Stimulated activated CD8-positive, alpha-beta memory T cell treated with anti-CD3 and anti-CD28 coated beads, Interleukin-2, amount 100 ng/mL, for 1 hour (primary cell): Measurements from ENCODE around the gene TPBGL.

Source experiments
- DNase-seq, 2 donors: peaks; one replicate each; pipeline ENCODE4 v3.0.0-alpha.2; 2020; ENCODE audit warnings: low read depth in 2 of 2

The TPBGL gene

GRCh38 chr11:75291741-75292140, 51.2 kb downstream of the TPBGL start:
- no peak for DNase-seq

GRCh38 chr11:75292943-75293342, 52.4 kb downstream of the TPBGL start:
- no peak for DNase-seq
